NCI-H2081 treated with DMSO at 0.1 percent for 48 hours (cell line): Measurements from ENCODE around the gene CFAP53.
"Not testable (repeated sequence)": the region's sequence is repeated elsewhere in the genome, so short reads cannot be mapped to it uniquely, and the experiment has no call there.

ENCODE experiments used
- DNase-seq: peaks from one replicate; lab custom pipeline; 2025; lab: John Stamatoyannopoulos, UW

CFAP53 gene

GRCh38 chr18:50272568-50272967 lies 6.3 kb upstream of the CFAP53 start:
- no peak for DNase-seq

GRCh38 chr18:50268022-50268747 lies 1.9 kb upstream of the CFAP53 start:
- no peak for DNase-seq

GRCh38 chr18:50262977-50263376 lies 3.3 kb downstream of the CFAP53 start:
- DNase-seq = no peak

- no peak for DNase-seq
Observed at GRCh38 chr18:50250935-50251334, 15.4 kb downstream of the CFAP53 start.

GRCh38 chr18:50249576-50249975 lies 16.7 kb downstream of the CFAP53 start:
- no peak for DNase-seq

- no peak for DNase-seq
Observed at GRCh38 chr18:50247561-50247960, 18.7 kb downstream of the CFAP53 start.

GRCh38 chr18:50241768-50242167 lies 24.5 kb downstream of the CFAP53 start:
- DNase-seq = not testable (repeated sequence)

- DNase-seq = no peak
Observed at GRCh38 chr18:50240080-50240563, 26.2 kb downstream of the CFAP53 start.

- no peak for DNase-seq
Observed at GRCh38 chr18:50232419-50232818, 33.9 kb downstream of the CFAP53 start.

- DNase-seq = no peak
Observed at GRCh38 chr18:50231621-50232020, 34.7 kb downstream of the CFAP53 start.

GRCh38 chr18:50220249-50220648 lies 46.0 kb downstream of the CFAP53 start:
- not testable (repeated sequence) for DNase-seq

- DNase-seq = no peak
Observed at GRCh38 chr18:50218432-50219197, 47.7 kb downstream of the CFAP53 start.

GRCh38 chr18:50209311-50209710 lies 57.0 kb downstream of the CFAP53 start:
- DNase-seq = no peak

- no peak for DNase-seq
Observed at GRCh38 chr18:50207722-50208121, 58.6 kb downstream of the CFAP53 start.

- DNase-seq = no peak
Observed at GRCh38 chr18:50203801-50204604, 62.3 kb downstream of the CFAP53 start.

- no peak for DNase-seq
Observed at GRCh38 chr18:50201476-50202018, 64.7 kb downstream of the CFAP53 start.

- DNase-seq = no peak
Observed at GRCh38 chr18:50199921-50200320, 66.4 kb downstream of the CFAP53 start.

GRCh38 chr18:50199346-50199855 lies 66.9 kb downstream of the CFAP53 start:
- no peak for DNase-seq

GRCh38 chr18:50196261-50196660 lies 70.0 kb downstream of the CFAP53 start:
- no peak for DNase-seq

- DNase-seq = no peak
Observed at GRCh38 chr18:50195689-50196088, 70.6 kb downstream of the CFAP53 start.

GRCh38 chr18:50194631-50195532 lies 71.4 kb downstream of the CFAP53 start, which contains the start of gene MYO5B:
Gene MYO5B, minus strand, starts transcription at chr18:50195147. Its CDS starts 354 bp downstream, at chr18:50194793.
- no peak for DNase-seq
